WTC11 (cell line): Measurements from ENCODE around the gene C2orf49. TPM values are rescaled to one million over a fixed set of nuclear protein-coding genes. Genes with fewer than 3 reads are reported as not detected.

Experiments used
- ATAC-seq: fragments of 200-7000 bp; cut with Tn5 transposase; 2 replicates; pipeline ENCODE4 v1.10.0; 2021; ENCODE audit warnings: mild to moderate bottlenecking, moderate library complexity
- CTCF ChIA-PET: fragments of 300-600 bp; sonication (Branson Sonifier 250); formaldehyde crosslinking; loops from one replicate; lab custom pipeline; 2021; ENCODE audit warnings: antibody characterized with exemption; lab: Charles Lee
- POLR2A ChIA-PET: fragments of 350-600 bp; sonication (Branson Sonifier 250); formaldehyde crosslinking; loops from one replicate; lab custom pipeline; 2021; ENCODE audit warnings: antibody characterized with exemption; lab: Charles Lee
- DNase-seq: peaks from one replicate; pipeline ENCODE4 v3.0.0; 2021; ENCODE audit warnings: low spot score
- H3K27ac Mint-ChIP-seq: 2 replicates; pipeline ENCODE4 v1.8.0; 2021; ENCODE audit warnings: mixed read lengths
- H3K27me3 Mint-ChIP-seq: 2 replicates; pipeline ENCODE4 v1.8.0; 2021; ENCODE audit warnings: low read depth, mild to moderate bottlenecking, moderate library complexity, mixed read lengths
- H3K36me3 Mint-ChIP-seq: 2 replicates; pipeline ENCODE4 v1.8.0; 2021; ENCODE audit warnings: mixed read lengths
- H3K4me1 Mint-ChIP-seq: 2 replicates; pipeline ENCODE4 v1.8.0; 2022; ENCODE audit warnings: mixed read lengths
- H3K4me3 Mint-ChIP-seq: 2 replicates; pipeline ENCODE4 v1.8.0; 2021; ENCODE audit warnings: mild to moderate bottlenecking, moderate library complexity, mixed read lengths
- H3K9me3 Mint-ChIP-seq: 2 replicates; pipeline ENCODE4 v1.8.0; 2021; ENCODE audit warnings: mixed read lengths
- AFF4 ChIP-seq: sonication (generic); formaldehyde crosslinking; IDR thresholded peaks from 2 replicates; pipeline ENCODE4 v1.8.1; 2023; ENCODE audit warnings: mild to moderate bottlenecking, missing genetic modification reagents, borderline replicate concordance
- ATF6 ChIP-seq: sonication (generic); formaldehyde crosslinking; IDR thresholded peaks from 2 replicates; pipeline ENCODE4 v1.8.1; 2023; ENCODE audit warnings: mild to moderate bottlenecking, missing genetic modification reagents
- CBFB ChIP-seq: sonication (generic); formaldehyde crosslinking; IDR thresholded peaks from 2 replicates; pipeline ENCODE4 v1.8.1; 2022; ENCODE audit warnings: mild to moderate bottlenecking, low read depth, missing genetic modification reagents
- E2F4 ChIP-seq: sonication (generic); formaldehyde crosslinking; IDR thresholded peaks from 2 replicates; pipeline ENCODE4 v1.8.1; 2022; ENCODE audit warnings: low read depth, mild to moderate bottlenecking, moderate library complexity, missing genetic modification reagents, borderline replicate concordance
- ETV6 ChIP-seq: sonication (generic); formaldehyde crosslinking; IDR thresholded peaks from 2 replicates; pipeline ENCODE4 v1.8.1; 2022; ENCODE audit warnings: mild to moderate bottlenecking, missing genetic modification reagents
- GTF2I ChIP-seq: fragments of 250-450 bp; sonication (Bioruptor Pico); conservative IDR thresholded peaks from 2 replicates; pipeline ENCODE4 v1.4.0; 2021; ENCODE audit warnings: mild to moderate bottlenecking
- KAT7 ChIP-seq: sonication (generic); formaldehyde crosslinking; IDR thresholded peaks from 2 replicates; pipeline ENCODE4 v1.8.1; 2023; ENCODE audit warnings: missing genetic modification reagents, mild to moderate bottlenecking, borderline replicate concordance
- SMAD3 ChIP-seq: sonication (generic); formaldehyde crosslinking; IDR thresholded peaks from 2 replicates; pipeline ENCODE4 v1.8.0; 2022; ENCODE audit warnings: missing genetic modification reagents, mild to moderate bottlenecking, borderline replicate concordance
- TCF7 ChIP-seq: sonication (generic); formaldehyde crosslinking; IDR thresholded peaks from 2 replicates; pipeline ENCODE4 v1.8.0; 2022; ENCODE audit warnings: mild to moderate bottlenecking, low read depth, missing genetic modification reagents, moderate library complexity
- ZNF121 ChIP-seq: sonication (generic); formaldehyde crosslinking; IDR thresholded peaks from 2 replicates; pipeline ENCODE4 v1.8.0; 2023; ENCODE audit warnings: missing genetic modification reagents
- ZNF219 ChIP-seq: sonication (generic); formaldehyde crosslinking; IDR thresholded peaks from 2 replicates; pipeline ENCODE4 v1.8.0; 2023; ENCODE audit warnings: missing genetic modification reagents, mild to moderate bottlenecking, borderline replicate concordance
- ZNF317 ChIP-seq: sonication (generic); formaldehyde crosslinking; IDR thresholded peaks from 2 replicates; pipeline ENCODE4 v1.8.1; 2023; ENCODE audit warnings: low read depth, mild to moderate bottlenecking, moderate library complexity, missing genetic modification reagents, borderline replicate concordance
- total RNA-seq: library from RNA; stranded (reverse); gene quantifications from 3 replicates; pipeline ENCODE4 v1.2.3, GENCODE V29; 2021
- TF ChIP-seq, protein P1 (sequence below): sonication (generic); formaldehyde crosslinking; IDR thresholded peaks from 2 replicates; pipeline ENCODE4 v1.8.0; 2022; ENCODE audit warnings: mild to moderate bottlenecking, missing genetic modification reagents
- TF ChIP-seq, protein P2 (sequence below): sonication (generic); formaldehyde crosslinking; IDR thresholded peaks from 2 replicates; pipeline ENCODE4 v1.8.1; 2023; ENCODE audit warnings: mild to moderate bottlenecking, missing genetic modification reagents, moderate library complexity
- TF ChIP-seq, protein P3 (sequence below): fragments of 250-450 bp; sonication (Bioruptor Pico); conservative IDR thresholded peaks from 2 replicates; pipeline ENCODE4 v1.9.0; 2021; ENCODE audit warnings: mild to moderate bottlenecking
- TF ChIP-seq, protein P4 (sequence below): fragments of 250-450 bp; sonication (Bioruptor Pico); IDR thresholded peaks from 2 replicates; pipeline ENCODE4 v1.9.0; 2021; ENCODE audit warnings: mild to moderate bottlenecking

C2orf49 gene
- total RNA-seq, 1 experiment from 2014 or later, result 15.9 TPM

GRCh38 chr2:105308382-105309146 is 28.8 kb upstream of the C2orf49 start (continued):
- TF ChIP-seq, protein P1, sequence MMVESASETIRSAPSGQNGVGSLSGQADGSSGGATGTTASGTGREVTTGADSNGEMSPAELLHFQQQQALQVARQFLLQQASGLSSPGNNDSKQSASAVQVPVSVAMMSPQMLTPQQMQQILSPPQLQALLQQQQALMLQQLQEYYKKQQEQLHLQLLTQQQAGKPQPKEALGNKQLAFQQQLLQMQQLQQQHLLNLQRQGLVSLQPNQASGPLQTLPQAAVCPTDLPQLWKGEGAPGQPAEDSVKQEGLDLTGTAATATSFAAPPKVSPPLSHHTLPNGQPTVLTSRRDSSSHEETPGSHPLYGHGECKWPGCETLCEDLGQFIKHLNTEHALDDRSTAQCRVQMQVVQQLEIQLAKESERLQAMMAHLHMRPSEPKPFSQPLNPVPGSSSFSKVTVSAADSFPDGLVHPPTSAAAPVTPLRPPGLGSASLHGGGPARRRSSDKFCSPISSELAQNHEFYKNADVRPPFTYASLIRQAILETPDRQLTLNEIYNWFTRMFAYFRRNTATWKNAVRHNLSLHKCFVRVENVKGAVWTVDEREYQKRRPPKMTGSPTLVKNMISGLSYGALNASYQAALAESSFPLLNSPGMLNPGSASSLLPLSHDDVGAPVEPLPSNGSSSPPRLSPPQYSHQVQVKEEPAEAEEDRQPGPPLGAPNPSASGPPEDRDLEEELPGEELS, result no peak
- TF ChIP-seq, protein P2, sequence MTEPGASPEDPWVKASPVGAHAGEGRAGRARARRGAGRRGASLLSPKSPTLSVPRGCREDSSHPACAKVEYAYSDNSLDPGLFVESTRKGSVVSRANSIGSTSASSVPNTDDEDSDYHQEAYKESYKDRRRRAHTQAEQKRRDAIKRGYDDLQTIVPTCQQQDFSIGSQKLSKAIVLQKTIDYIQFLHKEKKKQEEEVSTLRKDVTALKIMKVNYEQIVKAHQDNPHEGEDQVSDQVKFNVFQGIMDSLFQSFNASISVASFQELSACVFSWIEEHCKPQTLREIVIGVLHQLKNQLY (CRISPR knock-in tag), result no peak

DNA sequence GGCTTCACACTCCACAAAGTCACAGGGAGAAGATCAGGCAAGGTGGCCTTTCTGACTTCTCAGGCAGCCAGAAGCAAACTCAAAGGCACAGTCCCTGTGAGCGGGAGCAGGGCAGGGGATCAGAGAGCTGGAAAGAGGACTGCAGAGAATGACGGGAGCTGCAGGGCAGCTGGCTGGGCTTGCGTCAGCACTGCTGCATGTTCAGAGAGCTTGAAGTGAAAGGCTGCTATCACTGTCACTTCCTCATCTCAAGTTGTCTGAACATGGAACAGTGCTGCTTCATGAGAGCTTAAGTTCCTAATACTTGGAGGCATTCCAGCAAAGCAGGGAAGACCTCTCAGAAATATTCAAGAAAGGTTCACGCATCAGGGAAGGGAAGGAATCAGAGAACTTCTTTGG is 28.2 kb upstream of the C2orf49 start:
- peak; percentile 30 for ATAC-seq
- CTCF ChIA-PET, result interaction anchor here (1.4 to 2.6 kb wide), 3 partner anchors 10 to 15 kb away, joined by 4 to 10 read pairs (median 9); no protein-coding TSS in a partner anchor
- H3K4me3 Mint-ChIP-seq, result no peak overlapping the region
- H3K4me1 Mint-ChIP-seq, result peaks cover 19% of the 10 kb centered on the region
- POLR2A ChIA-PET, result no interaction called here
- peaks cover 18% of the 10 kb centered on the region for H3K36me3 Mint-ChIP-seq
- no peaks in the 10 kb centered on the region for H3K9me3 Mint-ChIP-seq
- no peak for DNase-seq
- no peaks in the 10 kb centered on the region for H3K27me3 Mint-ChIP-seq
- H3K27ac Mint-ChIP-seq, result peak overlapping the region; percentile 77
- TF ChIP-seq, protein P3, sequence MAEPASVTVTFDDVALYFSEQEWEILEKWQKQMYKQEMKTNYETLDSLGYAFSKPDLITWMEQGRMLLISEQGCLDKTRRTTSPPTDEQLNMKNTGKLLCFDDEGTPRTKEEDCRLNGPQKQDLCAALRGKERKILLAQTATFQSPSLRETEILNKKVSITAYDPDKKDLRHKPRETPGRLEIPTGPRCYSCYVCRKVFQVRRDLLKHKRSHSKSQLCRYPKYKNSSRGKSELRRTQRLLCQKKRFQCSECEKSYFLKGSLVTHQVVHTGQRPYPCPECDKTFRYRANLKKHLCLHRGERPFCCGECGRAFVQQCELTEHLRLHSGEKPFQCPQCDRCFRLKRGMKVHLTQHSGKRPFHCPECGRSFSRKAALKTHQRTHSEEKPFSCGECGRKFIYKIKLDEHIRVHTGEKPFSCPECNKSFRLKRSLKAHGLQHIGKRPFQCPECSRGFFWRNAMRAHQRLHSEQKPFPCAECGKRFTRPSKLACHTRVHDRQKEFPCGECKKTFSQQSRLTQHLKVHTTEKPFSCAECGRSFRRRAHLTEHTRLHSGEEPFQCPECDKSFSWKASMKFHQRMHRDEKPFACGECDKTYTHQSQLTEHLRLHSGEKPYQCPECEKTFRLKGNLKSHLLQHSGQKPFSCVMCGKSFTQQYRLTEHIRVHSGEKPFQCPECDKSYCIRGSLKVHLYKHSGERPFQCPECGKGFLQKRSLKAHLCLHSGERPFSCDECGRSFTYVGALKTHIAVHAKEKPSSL, result no peak
- TF ChIP-seq TCF7 (CRISPR knock-in tag), result no peak
- no peak for TF ChIP-seq E2F4 (CRISPR knock-in tag)
- TF ChIP-seq, protein P4, sequence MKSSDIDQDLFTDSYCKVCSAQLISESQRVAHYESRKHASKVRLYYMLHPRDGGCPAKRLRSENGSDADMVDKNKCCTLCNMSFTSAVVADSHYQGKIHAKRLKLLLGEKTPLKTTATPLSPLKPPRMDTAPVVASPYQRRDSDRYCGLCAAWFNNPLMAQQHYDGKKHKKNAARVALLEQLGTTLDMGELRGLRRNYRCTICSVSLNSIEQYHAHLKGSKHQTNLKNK (CRISPR knock-in tag), result no peak
- TF ChIP-seq SMAD3 (CRISPR knock-in tag), result no peak
- TF ChIP-seq CBFB, result no peak
- TF ChIP-seq, protein P2 (CRISPR knock-in tag), result no peak
- no peak for TF ChIP-seq ZNF121 (CRISPR knock-in tag)
- TF ChIP-seq GTF2I (CRISPR knock-in tag), result no peak
- TF ChIP-seq ZNF219 (CRISPR knock-in tag), result no peak
- TF ChIP-seq, protein P1, result no peak
- no peak for TF ChIP-seq ZNF317 (CRISPR knock-in tag)
- TF ChIP-seq ATF6 (CRISPR knock-in tag), result no peak
- TF ChIP-seq ETV6, result no peak
- no peak for TF ChIP-seq AFF4 (CRISPR knock-in tag)
- TF ChIP-seq KAT7 (CRISPR knock-in tag), result no peak
